Keratinocyte (primary cell): ENCODE results near the gene DBI.

Source experiments
- EZH2 ChIP-seq: IDR thresholded peaks from one replicate; pipeline ENCODE4 v1.6.1; 2012; ENCODE audit warnings: inconsistent platforms, mild to moderate bottlenecking, low read length, moderate library complexity
- TF ChIP-seq, protein P1 (sequence below), 3 experiments: IDR thresholded peaks in 1 of 3; conservative IDR thresholded peaks in 1 of 3; optimal IDR thresholded peaks in 1 of 3; 2 replicates in 2 of 3; 3 replicates in 1 of 3; pipeline versions ENCODE3 to v1.5.1; 2011; ENCODE audit warnings: low read length in 3 of 3, mild to moderate bottlenecking in 3 of 3, moderate library complexity in 2 of 3, control low read depth in 1 of 3, inconsistent platforms in 1 of 3; ENCODE audit not compliant: insufficient read depth in 2 of 3; ENCODE audit errors: extremely low read depth in 1 of 3

- TF ChIP-seq EZH2, result no peak
- TF ChIP-seq, protein P1, sequence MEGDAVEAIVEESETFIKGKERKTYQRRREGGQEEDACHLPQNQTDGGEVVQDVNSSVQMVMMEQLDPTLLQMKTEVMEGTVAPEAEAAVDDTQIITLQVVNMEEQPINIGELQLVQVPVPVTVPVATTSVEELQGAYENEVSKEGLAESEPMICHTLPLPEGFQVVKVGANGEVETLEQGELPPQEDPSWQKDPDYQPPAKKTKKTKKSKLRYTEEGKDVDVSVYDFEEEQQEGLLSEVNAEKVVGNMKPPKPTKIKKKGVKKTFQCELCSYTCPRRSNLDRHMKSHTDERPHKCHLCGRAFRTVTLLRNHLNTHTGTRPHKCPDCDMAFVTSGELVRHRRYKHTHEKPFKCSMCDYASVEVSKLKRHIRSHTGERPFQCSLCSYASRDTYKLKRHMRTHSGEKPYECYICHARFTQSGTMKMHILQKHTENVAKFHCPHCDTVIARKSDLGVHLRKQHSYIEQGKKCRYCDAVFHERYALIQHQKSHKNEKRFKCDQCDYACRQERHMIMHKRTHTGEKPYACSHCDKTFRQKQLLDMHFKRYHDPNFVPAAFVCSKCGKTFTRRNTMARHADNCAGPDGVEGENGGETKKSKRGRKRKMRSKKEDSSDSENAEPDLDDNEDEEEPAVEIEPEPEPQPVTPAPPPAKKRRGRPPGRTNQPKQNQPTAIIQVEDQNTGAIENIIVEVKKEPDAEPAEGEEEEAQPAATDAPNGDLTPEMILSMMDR (optimal IDR thresholded peaks at IDR 0.05 in 1 of 3, IDR thresholded peaks at IDR 0.05 in 1 of 3, conservative IDR thresholded peaks at IDR 0.05 in 1 of 3; ENCODE audit: extremely low read depth in 1 of 3, insufficient read depth in 2 of 3, low read length in 3 of 3), result no peak
Observed at GRCh38 chr2:119365436-119365835, 1.3 kb upstream of the DBI start.
